ENCODE data around the gene AP1S3.
"Not testable (repeated sequence)": the region's sequence is repeated elsewhere in the genome, so short reads cannot be mapped to it uniquely, and the experiment has no call there.

DNA sequence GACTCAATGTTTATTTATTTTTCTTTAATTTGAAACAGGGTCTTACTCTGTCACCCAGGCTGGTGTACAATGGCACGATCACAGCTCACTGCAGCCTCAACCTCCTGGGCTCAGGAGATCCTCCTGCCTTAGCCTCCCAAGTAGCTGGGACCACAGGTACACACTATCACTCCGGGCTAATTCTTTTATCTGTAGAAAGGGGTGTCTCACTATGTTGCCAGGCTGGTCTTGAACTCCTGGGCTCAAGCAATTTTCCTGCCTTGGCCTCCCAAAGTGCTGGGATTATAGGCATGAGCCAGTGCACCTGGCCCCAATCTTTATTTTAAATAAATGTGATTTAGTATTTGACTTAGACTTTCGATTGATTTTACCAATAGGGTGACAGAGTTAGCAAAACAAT, 22.6 kb downstream of the AP1S3 start:
- TF ChIP-seq ZNF274 (IDR thresholded peaks at IDR 0.05; ENCODE audit: low read depth, low read length); YY1 (IDR thresholded peaks at IDR 0.05; ENCODE audit: insufficient read depth, insufficient read length): not testable (repeated sequence)

All from NT2/D1 (cell line).